Endothelial cell of umbilical vein (primary cell): Measurements from ENCODE around the gene BPI. TPM values are rescaled to one million over a fixed set of nuclear protein-coding genes. Genes with fewer than 3 reads are reported as not detected.

Source experiments
- BruUV-seq: library from RNA; stranded (reverse); fragments of 400-500 nt; replicated peaks from 2 replicates; lab custom pipeline; 2021; lab: Mats Ljungman, UMichigan
- CTCF ChIA-PET: fragments of 300-600, 350-600 bp; sonication (Branson Sonifier 250); formaldehyde crosslinking; loops from one replicate; lab custom pipeline; 2021; ENCODE audit warnings: antibody characterized with exemption, inconsistent platforms; lab: Charles Lee
- POLR2A ChIA-PET: fragments of 300-600, 350-600 bp; sonication (Branson Sonifier 250); formaldehyde crosslinking; loops from one replicate; lab custom pipeline; 2021; ENCODE audit warnings: antibody characterized with exemption, inconsistent platforms; lab: Charles Lee
- DNase-seq: peaks from one replicate; pipeline ENCODE4 v3.0.0-alpha.2; 2011; ENCODE audit warnings: low read depth, low spot score
- FAIRE-seq: peaks from 2 replicates; lab custom pipeline; 2011; peaks lifted over from hg19 to GRCh38; lab: Jason Lieb, UNC
- H2AFZ ChIP-seq: 2 replicates; pipeline ENCODE4 v1.6.0; 2012; ENCODE audit warnings: low read depth, low read length, control low read depth, inconsistent platforms
- H3K27ac ChIP-seq: 2 replicates; pipeline ENCODE4 v1.5.1; 2011; ENCODE audit warnings: low read depth, mild to moderate bottlenecking, control low read depth, low read length, moderate library complexity; ENCODE audit not compliant: insufficient read depth
- H3K27me3 ChIP-seq, 2 experiments: 2 replicates each; pipeline versions ENCODE4 v1.6.0 to v1.6.1; 2011; ENCODE audit warnings: low read length in 2 of 2, mixed read lengths in 1 of 2; ENCODE audit not compliant: control insufficient read depth in 2 of 2, insufficient read depth in 2 of 2
- H3K36me3 ChIP-seq, 2 experiments: 2 replicates in 1 of 2; 3 replicates in 1 of 2; pipeline ENCODE4 v1.5.1; 2011; ENCODE audit warnings: low read length in 2 of 2, mild to moderate bottlenecking in 1 of 2, moderate library complexity in 1 of 2; ENCODE audit not compliant: control insufficient read depth in 2 of 2, insufficient read depth in 2 of 2; ENCODE audit errors: extremely low read depth in 1 of 2
- H3K4me1 ChIP-seq: 3 replicates; pipeline ENCODE4 v1.5.1; 2011; ENCODE audit warnings: mild to moderate bottlenecking, low read length; ENCODE audit not compliant: control insufficient read depth, insufficient read depth; ENCODE audit errors: extremely low read depth
- H3K4me2 ChIP-seq: 2 replicates; pipeline ENCODE4 v1.6.1; 2011; ENCODE audit warnings: low read length, control low read depth, mixed read lengths; ENCODE audit not compliant: insufficient read depth
- H3K4me3 ChIP-seq, 3 experiments: fragments of 200-600 bp in 1 of 3; sonication (generic), shearing (Covaris generic) in 1 of 3; replicated peaks in 1 of 3; 2 replicates each; pipeline ENCODE4 v1.5.1; 2011 to 2016; ENCODE audit warnings: control low read depth in 3 of 3, low read length in 3 of 3, mild to moderate bottlenecking in 2 of 3, inconsistent platforms in 1 of 3, low read depth in 1 of 3, moderate library complexity in 1 of 3; ENCODE audit not compliant: insufficient read depth in 1 of 3
- H3K79me2 ChIP-seq: 2 replicates; pipeline ENCODE4 v1.6.0; 2012; ENCODE audit warnings: low read length, inconsistent platforms; ENCODE audit not compliant: control insufficient read depth, insufficient read depth
- H3K9ac ChIP-seq: replicated peaks from 2 replicates; pipeline ENCODE3; 2011; ENCODE audit warnings: low read length, control low read depth; ENCODE audit not compliant: insufficient read depth; ENCODE audit errors: extremely low read depth
- H3K9me1 ChIP-seq: replicated peaks from 3 replicates; pipeline ENCODE4 v1.6.0; 2011; ENCODE audit warnings: mild to moderate bottlenecking, low read length; ENCODE audit not compliant: control insufficient read depth, insufficient read depth; ENCODE audit errors: extremely low read depth
- H3K9me3 ChIP-seq: replicated peaks from 2 replicates; pipeline ENCODE4 v1.5.1; 2012; ENCODE audit warnings: low read length, inconsistent platforms; ENCODE audit not compliant: control insufficient read depth, insufficient read depth
- H4K20me1 ChIP-seq: replicated peaks from 2 replicates; pipeline ENCODE3; 2011; ENCODE audit warnings: mild to moderate bottlenecking, low read length; ENCODE audit not compliant: control insufficient read depth, insufficient read depth; ENCODE audit errors: extremely low read depth
- CTCF ChIP-seq, 2 donors: IDR thresholded peaks; 1 replicate in 1 of 2; 2 replicates in 1 of 2; pipeline ENCODE4 v1.5.1; 2011; ENCODE audit warnings: low read length in 2 of 2, mild to moderate bottlenecking in 2 of 2, moderate library complexity in 2 of 2, control low read depth in 1 of 2, inconsistent platforms in 1 of 2, low read depth in 1 of 2; ENCODE audit not compliant: insufficient read depth in 1 of 2; ENCODE audit errors: extremely low read depth in 1 of 2
- FOS ChIP-seq: IDR thresholded peaks from 2 replicates; pipeline ENCODE4 v1.6.1; 2011; ENCODE audit warnings: mild to moderate bottlenecking, low read length, moderate library complexity, borderline replicate concordance; ENCODE audit not compliant: insufficient read depth
- JUN ChIP-seq: IDR thresholded peaks from 2 replicates; pipeline ENCODE4 v1.6.1; 2011; ENCODE audit warnings: borderline replicate concordance, low read depth; ENCODE audit not compliant: insufficient read length, insufficient read depth
- POLR2AphosphoS5 ChIP-seq: IDR thresholded peaks from 2 replicates; pipeline ENCODE4 v1.6.1; 2012; ENCODE audit warnings: low read depth, mild to moderate bottlenecking, control low read depth, low read length, moderate library complexity; ENCODE audit not compliant: insufficient read depth
- dilution Hi-C: fragments of 300-500 bp; cut with MboI; formaldehyde crosslinking; loops from one replicate; pipeline ENCODE4 v1.15.0; 2019; ENCODE audit warnings: low sequenced_read_pairs; ENCODE audit not compliant: extremely low pct_ligation_motif_present
- intact Hi-C: fragments of 100-400 bp; cut with micrococcal nuclease; formaldehyde crosslinking; loops from one replicate; pipeline ENCODE4 v1.10.0; 2022
- polyA plus RNA-seq, 4 experiments: library from polyadenylated mRNA; depleted of rRNA in 3 of 4; stranded (reverse) in 3 of 4; unstranded in 1 of 4; fragments of >200 nt; gene quantifications; 2 replicates each; pipeline versions ENCODE4 v1.2.1 to v1.2.3, GENCODE V29; 2011 to 2012; ENCODE audit warnings: missing spikeins in 1 of 4
- total RNA-seq: library from RNA; stranded (reverse); gene quantifications from 2 replicates; pipeline ENCODE4 v1.2.3, GENCODE V29; 2021
- TF ChIP-seq, protein P1 (sequence below): IDR thresholded peaks from 2 replicates; pipeline ENCODE4 v1.6.1; 2011; ENCODE audit not compliant: insufficient read depth, insufficient read length

Gene BPI
- total and polyA plus RNA-seq, 2 donors (not counting 3 experiments of a cell fraction or from before 2014, with no cell fraction given), result not detected

GRCh38 chr20:38270869-38271605 is 32.9 kb upstream of the BPI start:
- CTCF ChIA-PET, result interaction anchor here (0.9 to 1.5 kb wide), 3 partner anchors 34 to 42 kb away, joined by 3 to 5 read pairs (median 5); no protein-coding TSS in a partner anchor
- POLR2A ChIA-PET, result no interaction called here
- intact Hi-C loops (no loop called here), dilution Hi-C loops (no loop called here)
- TF ChIP-seq POLR2AphosphoS5, result peak; percentile 72
- TF ChIP-seq JUN, result peak; percentile 93
- peak; percentile 94 for TF ChIP-seq FOS
- TF ChIP-seq, protein P1, sequence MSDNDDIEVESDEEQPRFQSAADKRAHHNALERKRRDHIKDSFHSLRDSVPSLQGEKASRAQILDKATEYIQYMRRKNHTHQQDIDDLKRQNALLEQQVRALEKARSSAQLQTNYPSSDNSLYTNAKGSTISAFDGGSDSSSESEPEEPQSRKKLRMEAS, result no peak
- TF ChIP-seq CTCF (IDR thresholded peaks at IDR 0.05; ENCODE audit: extremely low read depth in 1 of 2, insufficient read depth in 1 of 2, low read depth in 1 of 2, low read length in 2 of 2), result no peak
- peaks cover 48% of the 10 kb centered on the region for H3K4me1 ChIP-seq
- no TSS peak for BruUV-seq
- H3K9ac ChIP-seq, result no peak overlapping the region
- H2AFZ ChIP-seq, result peak overlapping the region; percentile 30
- no peaks in the 10 kb centered on the region for H3K79me2 ChIP-seq
- H3K9me1 ChIP-seq, result no peaks in the 10 kb centered on the region
- DNase-seq, result peak; percentile 94
- peak overlapping the region; percentile 3 for H3K4me2 ChIP-seq
- no peaks in the 10 kb centered on the region for H4K20me1 ChIP-seq
- H3K9me3 ChIP-seq, result no peaks in the 10 kb centered on the region
- no peaks in the 10 kb centered on the region for H3K27me3 ChIP-seq
- H3K36me3 ChIP-seq, result no peaks in the 10 kb centered on the region
- no peak overlapping the region for H3K4me3 ChIP-seq
- peak overlapping the region; percentile 10 for H3K27ac ChIP-seq
- peak; percentile 94 for FAIRE-seq
